Pancreas (tissue), 10 donors: ENCODE measurements around the gene PAXIP1. TPM values are rescaled to one million over a fixed set of nuclear protein-coding genes. Genes with fewer than 3 reads are reported as not detected.

Source experiments
- ATAC-seq, 4 donors: fragments of 200-7000 bp; cut with Tn5 transposase; one replicate each; pipeline versions ENCODE4 v1.8.0 to v1.9.1; 2020; ENCODE audit warnings: mild to moderate bottlenecking in 4 of 4, moderate library complexity in 4 of 4
- DNase-seq, 6 donors: peaks; one replicate each; pipeline ENCODE4 v3.0.0-alpha.2; 2020
- FAIRE-seq: peaks from 2 replicates; lab custom pipeline; 2012; peaks lifted over from hg19 to GRCh38; lab: Jason Lieb, UNC
- H3K27ac ChIP-seq, 4 donors: fragments of 200-600 bp; sonication (generic); 1 replicate in 3 of 4; 2 replicates in 1 of 4; pipeline versions ENCODE4 v1.5.0 to v1.8.0; 2020
- H3K27me3 ChIP-seq, 4 donors: fragments of 200-600 bp; one replicate each; pipeline ENCODE4 v1.8.0; 2021
- H3K36me3 ChIP-seq, 3 donors: fragments of 200-600 bp; sonication (generic) in 1 of 3; one replicate each; pipeline versions ENCODE4 v1.5.0 to v1.8.0; 2020 to 2021
- H3K4me1 ChIP-seq, 3 donors: fragments of 200-600 bp; one replicate each; pipeline ENCODE4 v1.8.0; 2021
- H3K4me3 ChIP-seq, 4 donors: fragments of 200-600 bp; sonication (generic) in 2 of 4; one replicate each; pipeline versions ENCODE4 v1.5.0 to v1.8.0; 2020 to 2021
- H3K9me3 ChIP-seq, 4 donors: fragments of 200-600 bp; one replicate each; pipeline ENCODE4 v1.8.0; 2021
- CTCF ChIP-seq, 4 donors: fragments of 200-600 bp; sonication (generic) in 3 of 4; IDR thresholded peaks; one replicate each; pipeline versions ENCODE4 v1.5.0 to v1.8.0; 2021; ENCODE audit warnings: antibody characterized with exemption in 4 of 4
- WGBS, 2 donors: extraction: QIAGEN DNeasy Blood & Tissue Kit; methylation state at CpG; one replicate each; pipeline ENCODE4 v1.1.7; 2013; 5-methylcytosine and 5-hydroxymethylcytosine counted together
- intact Hi-C, 3 donors: fragments of 100-400 bp; cut with DNase I; formaldehyde crosslinking; loops; one replicate each; pipeline versions ENCODE4 v1.11.1 to v1.14.2; 2022
- polyA plus RNA-seq, 2 donors: library from polyadenylated mRNA; stranded (reverse); fragments of 200-250 nt; gene quantifications; one replicate each; pipeline ENCODE4 v1.2.3, GENCODE V29; 2013
- total RNA-seq, 6 donors: library from RNA; stranded (reverse); fragmentation: NEBNext Ultra II Directional in 4 of 6; extraction: Animal tissue kit (Norgen Biotek cat#: 25700) in 4 of 6; gene quantifications; one replicate each; pipeline versions ENCODE4 v1.2.1 to v1.2.4, GENCODE V29; 2021 to 2023
- donor health status: healthy with polysubstance abuse.
- donor health status: DM: no; HTN: no; CAD: no; lungs with moderate emphysema.
- donor health status: DM: no; HTN: no; CAD: no.
- donor health status: control.
- donor health status: control.
- donor health status: Bipolar disorder and iron deficiency.
- donor health status: DM: yes; HTN: yes; CAD: no.
- donor health status: DM: no; HTN: no; CAD: no.
- donor health status: DM: no; HTN: no; CAD: no.
- donor health status: DM: yes; HTN: yes; CAD: no.

PAXIP1 gene
- total and polyA plus RNA-seq, 8 donors, result 3.2 to 6.2 (median 4.5) TPM

- ATAC-seq, result no peak
- Histone ChIP-seq H3K27ac (no peak overlapping the region), H3K27me3 (no peaks in the 10 kb centered on the region), H3K4me1 (no peaks in the 10 kb centered on the region), H3K4me3 (no peak overlapping the region), H3K9me3 (no peaks in the 10 kb centered on the region), H3K36me3 (no peaks in the 10 kb centered on the region)
- DNase-seq, result no peak
- WGBS, 2 donors, result 82 to 97% methylated on average over 2 of the region's 2 CpGs
- no peak for TF ChIP-seq CTCF (IDR thresholded peaks at IDR 0.05)
- FAIRE-seq, result no peak
- intact Hi-C loops, result loop anchor here in 1 of 3 donors (10.0 kb wide), 1 partner anchor 443 kb away; no protein-coding TSS in a partner anchor
Observed at GRCh38 chr7:154911411-154911810, 91.5 kb downstream of the PAXIP1 start.

GRCh38 chr7:154910977-154911376, 91.9 kb downstream of the PAXIP1 start:
- intact Hi-C loops, result loop anchor here in 1 of 3 donors (10.0 kb wide), 1 partner anchor 444 kb away; no protein-coding TSS in a partner anchor
- TF ChIP-seq CTCF (IDR thresholded peaks at IDR 0.05), result no peak
- FAIRE-seq (no peak), ATAC-seq (no peak), DNase-seq (no peak)
- Histone ChIP-seq H3K9me3 (no peaks in the 10 kb centered on the region), H3K4me1 (no peaks in the 10 kb centered on the region), H3K27me3 (no peaks in the 10 kb centered on the region), H3K27ac (no peak overlapping the region), H3K36me3 (no peaks in the 10 kb centered on the region), H3K4me3 (no peak overlapping the region)
- 80 to 96% methylated on average over 4 of the region's 4 CpGs for WGBS, 2 donors

GRCh38 chr7:154910125-154910524, 92.8 kb downstream of the PAXIP1 start:
- no peaks in the 10 kb centered on the region for H3K4me1 ChIP-seq
- FAIRE-seq (no peak), DNase-seq (no peak), ATAC-seq (no peak)
- H3K36me3 ChIP-seq, result no peaks in the 10 kb centered on the region
- H3K4me3 ChIP-seq, result no peak overlapping the region
- TF ChIP-seq CTCF (IDR thresholded peaks at IDR 0.05), result no peak
- H3K27me3 ChIP-seq, result no peaks in the 10 kb centered on the region
- no peaks in the 10 kb centered on the region for H3K9me3 ChIP-seq
- WGBS, 2 donors, result 64 to 77% methylated on average over 4 of the region's 4 CpGs
- H3K27ac ChIP-seq, result no peak overlapping the region
- intact Hi-C loops, result loop anchor here in 1 of 3 donors (10.0 kb wide), 1 partner anchor 445 kb away; no protein-coding TSS in a partner anchor

GRCh38 chr7:154909241-154910105, 93.5 kb downstream of the PAXIP1 start:
- intact Hi-C loops, result loop anchor here in 1 of 3 donors (10.0 kb wide), 1 partner anchor 445 kb away; no protein-coding TSS in a partner anchor
- FAIRE-seq (no peak), DNase-seq (no peak), ATAC-seq (no peak)
- WGBS, 2 donors, result 66 to 74% methylated on average over 26 of the region's 26 CpGs
- H3K9me3 ChIP-seq, result no peaks in the 10 kb centered on the region
- H3K27me3 ChIP-seq, result no peaks in the 10 kb centered on the region
- no peak overlapping the region for H3K4me3 ChIP-seq
- no peak for TF ChIP-seq CTCF (IDR thresholded peaks at IDR 0.05)
- no peak overlapping the region for H3K27ac ChIP-seq
- H3K4me1 ChIP-seq, result no peaks in the 10 kb centered on the region
- no peaks in the 10 kb centered on the region for H3K36me3 ChIP-seq
